RWPE1 (cell line): Measurements from ENCODE around the gene NSD1.

Source experiments
- CTCF ChIA-PET: fragments of 350-600 bp; sonication (Branson Sonifier 250); formaldehyde crosslinking; extraction: SDS; loops from one replicate; lab custom pipeline; 2021; lab: Yijun Ruan, JAX
- POLR2A ChIA-PET: fragments of 400-600 bp; formaldehyde crosslinking; extraction: SDS; loops from one replicate; lab custom pipeline; 2020; ENCODE audit warnings: antibody characterized with exemption; ENCODE audit not compliant: low non-redundant PET; lab: Yijun Ruan, JAX
- DNase-seq: peaks from one replicate; pipeline ENCODE4 v3.0.0; 2012; ENCODE audit warnings: low spot score
- H3K27ac ChIP-seq: fragments of 450-650 bp; 2 replicates; pipeline ENCODE4 v1.5.1; 2017
- TF ChIP-seq, protein P1 (sequence below): fragments of 450-650 bp; conservative IDR thresholded peaks from 2 replicates; pipeline ENCODE4 v1.5.1; 2017; ENCODE audit warnings: low read depth, mild to moderate bottlenecking

Gene NSD1

DNA sequence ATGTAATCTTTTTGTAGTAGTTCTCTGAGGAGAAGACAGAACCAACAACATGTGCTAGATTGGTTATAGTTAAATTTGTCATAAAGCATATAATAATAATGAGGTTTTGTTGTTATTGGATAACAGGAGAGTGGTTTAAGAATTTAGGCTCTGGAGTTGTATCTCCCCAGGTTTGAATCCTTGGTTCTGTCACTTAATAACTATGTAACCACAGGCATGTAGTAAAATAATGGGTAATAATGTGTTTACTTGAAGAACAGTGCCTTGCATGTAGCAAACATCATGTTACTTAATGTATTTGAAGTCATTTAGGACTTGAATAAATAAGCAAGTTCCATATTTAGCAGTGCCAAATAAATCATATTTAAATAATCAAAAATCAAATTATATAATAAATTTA, 55.8 kb downstream of the NSD1 start:
- CTCF ChIA-PET: interaction anchor here (0.6 kb wide), 1 partner anchor 11 kb away, joined by 3 read pairs; no protein-coding TSS in a partner anchor
- POLR2A ChIA-PET: no interaction called here
- no peak overlapping the region for H3K27ac ChIP-seq
- no peak for DNase-seq
- TF ChIP-seq, protein P1, sequence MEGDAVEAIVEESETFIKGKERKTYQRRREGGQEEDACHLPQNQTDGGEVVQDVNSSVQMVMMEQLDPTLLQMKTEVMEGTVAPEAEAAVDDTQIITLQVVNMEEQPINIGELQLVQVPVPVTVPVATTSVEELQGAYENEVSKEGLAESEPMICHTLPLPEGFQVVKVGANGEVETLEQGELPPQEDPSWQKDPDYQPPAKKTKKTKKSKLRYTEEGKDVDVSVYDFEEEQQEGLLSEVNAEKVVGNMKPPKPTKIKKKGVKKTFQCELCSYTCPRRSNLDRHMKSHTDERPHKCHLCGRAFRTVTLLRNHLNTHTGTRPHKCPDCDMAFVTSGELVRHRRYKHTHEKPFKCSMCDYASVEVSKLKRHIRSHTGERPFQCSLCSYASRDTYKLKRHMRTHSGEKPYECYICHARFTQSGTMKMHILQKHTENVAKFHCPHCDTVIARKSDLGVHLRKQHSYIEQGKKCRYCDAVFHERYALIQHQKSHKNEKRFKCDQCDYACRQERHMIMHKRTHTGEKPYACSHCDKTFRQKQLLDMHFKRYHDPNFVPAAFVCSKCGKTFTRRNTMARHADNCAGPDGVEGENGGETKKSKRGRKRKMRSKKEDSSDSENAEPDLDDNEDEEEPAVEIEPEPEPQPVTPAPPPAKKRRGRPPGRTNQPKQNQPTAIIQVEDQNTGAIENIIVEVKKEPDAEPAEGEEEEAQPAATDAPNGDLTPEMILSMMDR: no peak

DNA sequence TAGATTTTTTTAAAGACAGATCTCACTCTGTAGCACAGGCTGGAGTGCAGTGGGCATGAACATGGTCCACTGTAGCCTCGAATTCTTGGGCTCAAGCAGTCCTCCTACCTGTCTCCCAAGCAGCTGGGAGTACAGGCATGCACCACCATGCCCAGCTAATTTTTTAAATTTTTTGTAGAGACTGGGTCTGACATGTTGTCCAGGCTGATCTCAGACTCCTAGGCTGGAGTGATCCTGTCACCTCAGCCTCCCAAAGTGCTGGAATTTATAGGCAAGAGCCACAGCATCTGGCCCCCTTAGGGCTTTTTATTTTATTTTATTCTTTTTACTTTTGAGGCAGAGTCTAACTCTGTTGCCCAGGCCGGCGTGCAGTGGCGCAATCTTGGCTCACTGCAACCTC, 56.4 kb downstream of the NSD1 start:
- CTCF ChIA-PET: interaction anchor here (0.6 kb wide), 1 partner anchor 10 kb away, joined by 3 read pairs; no protein-coding TSS in a partner anchor
- TF ChIP-seq, protein P1: no peak
- H3K27ac ChIP-seq: peak overlapping the region; percentile 62
- POLR2A ChIA-PET: no interaction called here
- DNase-seq: no peak

DNA sequence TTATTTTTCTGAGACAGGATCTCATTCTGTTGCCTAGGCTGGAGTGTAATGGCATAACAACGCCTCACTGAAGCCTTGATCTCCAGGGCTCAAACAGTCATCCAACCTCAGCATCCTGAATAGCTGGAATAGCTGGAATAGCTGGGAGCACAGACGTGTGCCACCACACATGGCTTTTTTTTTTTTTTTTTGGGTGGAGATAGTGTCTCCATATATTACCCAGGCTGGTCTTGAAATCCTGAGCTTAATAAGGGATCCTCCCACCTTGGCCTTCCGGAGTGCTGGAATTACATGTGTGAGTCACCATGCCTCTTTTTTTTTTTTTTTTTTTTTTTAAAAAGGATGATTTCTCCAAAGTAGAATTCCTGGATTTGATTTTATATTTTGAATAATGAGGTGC, 60.7 kb downstream of the NSD1 start:
- peak; percentile 86 for DNase-seq
- H3K27ac ChIP-seq: peak overlapping the region; percentile 62
- POLR2A ChIA-PET: interaction anchor here (0.6 kb wide), 1 partner anchor 106 kb away, joined by 3 read pairs; no protein-coding TSS in a partner anchor
- TF ChIP-seq, protein P1: no peak
- CTCF ChIA-PET: interaction anchor here (0.5 to 0.7 kb wide), 3 partner anchors 19 to 422 kb away, joined by 3 to 4 read pairs (median 4); no protein-coding TSS in a partner anchor

DNA sequence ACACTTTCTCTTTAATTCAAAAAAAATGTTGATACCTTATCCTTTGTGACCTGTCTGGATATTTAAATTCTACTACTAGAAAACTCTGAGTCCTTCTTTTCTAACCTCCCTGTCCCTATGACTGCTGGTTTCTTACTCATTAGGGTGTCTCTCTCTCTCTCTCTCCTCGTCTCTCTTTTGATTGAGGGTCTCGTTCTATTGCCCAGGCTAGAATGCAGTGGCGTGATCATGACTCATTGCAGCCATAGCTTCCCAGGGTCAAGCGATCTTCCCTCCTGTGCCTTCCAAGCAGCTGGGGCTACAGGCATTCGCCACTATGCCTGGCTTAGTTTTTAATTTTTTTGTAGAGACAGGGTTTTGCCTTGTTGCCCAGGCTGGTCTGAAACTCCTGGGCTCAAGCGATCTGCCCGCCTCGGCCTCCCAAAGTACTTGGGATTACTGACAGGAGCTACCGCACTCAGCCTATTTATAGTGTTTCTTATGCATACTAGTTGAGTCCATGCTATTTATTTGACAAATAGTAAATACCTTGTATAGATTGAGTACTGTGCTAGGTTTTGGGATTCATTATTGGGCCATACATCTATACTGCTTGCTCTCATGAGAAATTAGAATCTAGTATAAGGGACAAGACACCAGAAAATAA, 61.9 kb downstream of the NSD1 start:
- CTCF ChIA-PET: interaction anchor here (0.5 to 0.7 kb wide), 2 partner anchors 46 to 312 kb away, joined by 3 to 4 read pairs; no protein-coding TSS in a partner anchor
- H3K27ac ChIP-seq: no peak overlapping the region

DNA sequence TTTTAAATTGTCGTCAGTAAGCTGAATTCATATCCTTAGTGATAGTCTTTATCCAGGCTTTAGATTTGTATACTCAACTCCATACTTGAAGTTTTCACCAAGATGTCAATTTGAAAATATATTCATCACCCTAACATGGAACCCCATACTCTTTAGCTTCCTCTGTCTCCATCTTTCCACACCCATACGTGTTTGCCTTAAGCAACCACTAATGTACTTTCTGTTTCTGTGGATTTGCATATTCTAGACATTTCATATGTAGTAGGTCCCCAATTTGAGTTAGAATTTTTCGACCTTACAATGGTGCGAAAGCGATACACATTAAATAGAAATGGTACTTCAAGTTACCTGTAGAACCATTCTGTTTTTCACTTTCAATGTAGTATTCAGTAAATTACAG, 65.2 kb downstream of the NSD1 start:
- no peak for DNase-seq
- ChIA-PET CTCF (no interaction called here), POLR2A (no interaction called here)
- TF ChIP-seq, protein P1: no peak
- no peak overlapping the region for H3K27ac ChIP-seq

More for the DNA sequence above, 61.9 kb downstream of the NSD1 start:
- TF ChIP-seq, protein P1: no peak
- POLR2A ChIA-PET: no interaction called here
- no peak for DNase-seq

DNA sequence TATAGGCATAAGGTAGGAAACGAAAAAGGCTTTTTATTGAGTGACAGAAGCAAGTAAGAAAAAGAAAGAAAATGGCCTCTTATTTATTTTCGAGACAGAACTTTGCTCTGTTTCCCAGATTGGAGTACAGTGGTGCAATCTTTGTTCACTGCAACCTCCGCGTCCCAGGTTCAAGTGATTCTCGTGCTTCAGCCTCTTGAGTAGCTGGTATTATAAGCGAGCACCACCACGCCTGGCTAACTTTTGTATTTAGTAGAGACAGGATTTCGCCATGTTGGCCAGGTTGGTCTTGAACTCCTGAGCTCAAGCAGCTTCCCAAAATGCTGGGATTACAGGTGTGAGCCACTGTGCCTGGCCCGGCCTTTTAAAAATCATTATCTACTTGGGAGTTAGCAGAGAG, 70.7 kb downstream of the NSD1 start:
- ChIA-PET POLR2A (interaction anchor here (0.6 kb wide), 1 partner anchor 19 kb away, joined by 4 read pairs; no protein-coding TSS in a partner anchor), CTCF (no interaction called here)
- TF ChIP-seq, protein P1: no peak
- H3K27ac ChIP-seq: no peak overlapping the region
- no peak for DNase-seq
